ENCODE data around the gene PEX6.

GRCh38 chr6:42993445-42993844 lies 14.5 kb upstream of the PEX6 start:
- TF ChIP-seq CTCF (IDR thresholded peaks at IDR 0.05): no peak
- TF ChIP-seq POLR2AphosphoS5 (IDR thresholded peaks at IDR 0.05): no peak
